Nephron (organoid): Measurements from ENCODE around the gene METTL6.

Source experiments
- H3K27ac Mint-ChIP-seq, 3 experiments: 2 replicates each; pipeline ENCODE4 v1.8.0; 2020; ENCODE audit warnings: mixed read lengths in 3 of 3, mild to moderate bottlenecking in 2 of 3, moderate library complexity in 1 of 3
- H3K27me3 Mint-ChIP-seq: 2 replicates; pipeline ENCODE4 v1.8.0; 2021; ENCODE audit warnings: low read depth, mild to moderate bottlenecking, moderate library complexity, mixed read lengths
- H3K36me3 Mint-ChIP-seq: 2 replicates; pipeline ENCODE4 v1.8.0; 2020; ENCODE audit warnings: low read depth, mixed read lengths
- H3K4me1 Mint-ChIP-seq: 2 replicates; pipeline ENCODE4 v1.8.0; 2020; ENCODE audit warnings: mixed read lengths
- H3K4me3 Mint-ChIP-seq, 3 experiments: 2 replicates each; pipeline ENCODE4 v1.8.0; 2020; ENCODE audit warnings: mild to moderate bottlenecking in 3 of 3, mixed read lengths in 3 of 3, moderate library complexity in 2 of 3
- H3K9me3 Mint-ChIP-seq: 2 replicates; pipeline ENCODE4 v1.8.0; 2020; ENCODE audit warnings: mixed read lengths
- TF ChIP-seq, protein P1 (sequence below), 3 experiments: fragments of 200-600 bp; sonication (generic); IDR thresholded peaks; one replicate each; pipeline ENCODE4 v1.5.0; 2021; ENCODE audit warnings: antibody characterized with exemption in 3 of 3; ENCODE audit not compliant: unreplicated experiment in 3 of 3

Gene METTL6

DNA sequence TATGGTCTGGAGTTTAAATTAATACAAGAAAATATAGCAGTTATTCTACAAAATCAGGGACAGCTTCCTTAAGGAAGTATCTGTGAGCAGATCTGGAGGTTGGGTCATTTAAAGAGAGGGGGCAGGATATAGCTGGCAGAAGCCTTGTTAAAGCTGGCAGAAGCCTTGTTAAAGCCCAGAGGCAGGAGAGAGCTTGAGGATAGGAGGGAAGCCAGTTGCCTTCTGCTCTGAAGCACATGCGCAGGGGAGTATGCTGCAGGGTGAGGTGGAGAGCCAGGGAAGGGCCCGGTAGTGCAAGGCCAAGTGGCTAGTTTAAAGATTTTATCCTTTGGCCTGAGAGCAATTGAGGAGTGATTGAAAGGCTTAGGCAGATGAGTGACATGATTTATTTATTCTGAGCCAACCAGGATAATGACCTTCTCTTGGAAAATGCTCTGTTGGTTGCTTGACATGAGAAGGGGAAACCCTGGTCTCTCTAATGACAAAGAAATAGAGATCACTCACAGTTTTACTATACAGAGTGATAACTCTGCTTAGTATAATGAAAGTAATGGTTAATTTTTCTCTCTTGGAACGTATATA lies 4.0 kb upstream of the METTL6 start:
- no peaks in the 10 kb centered on the region for H3K27me3 Mint-ChIP-seq
- peaks cover 30% of the 10 kb centered on the region for H3K36me3 Mint-ChIP-seq

DNA sequence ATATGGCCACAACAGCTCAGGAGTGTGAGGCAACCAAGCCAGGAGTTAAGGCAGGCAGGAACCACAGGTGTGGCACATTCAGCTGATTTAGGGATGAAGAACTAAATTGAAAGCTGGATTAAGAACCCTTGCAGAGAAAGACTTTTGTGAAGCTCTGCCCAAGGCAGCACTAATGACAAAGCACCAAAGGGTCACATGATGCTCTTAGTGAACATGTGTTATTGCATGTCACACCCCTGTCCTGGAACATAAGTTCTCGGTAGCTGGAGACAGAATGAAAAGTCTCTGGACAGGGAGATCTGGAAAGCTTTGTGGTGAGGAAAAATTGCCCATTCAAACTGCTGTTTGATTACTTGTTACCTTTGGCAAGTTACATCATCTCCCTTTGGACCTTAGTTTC lies 3.3 kb upstream of the METTL6 start:
- Mint-ChIP-seq H3K4me3 (peak overlapping the region in 2 of 3 experiments; percentile 48 to 59), H3K27me3 (no peaks in the 10 kb centered on the region), H3K4me1 (peaks cover 30% of the 10 kb centered on the region), H3K27ac (no peak overlapping the region), H3K36me3 (peaks cover 30% of the 10 kb centered on the region), H3K9me3 (no peaks in the 10 kb centered on the region)
- TF ChIP-seq, protein P1, sequence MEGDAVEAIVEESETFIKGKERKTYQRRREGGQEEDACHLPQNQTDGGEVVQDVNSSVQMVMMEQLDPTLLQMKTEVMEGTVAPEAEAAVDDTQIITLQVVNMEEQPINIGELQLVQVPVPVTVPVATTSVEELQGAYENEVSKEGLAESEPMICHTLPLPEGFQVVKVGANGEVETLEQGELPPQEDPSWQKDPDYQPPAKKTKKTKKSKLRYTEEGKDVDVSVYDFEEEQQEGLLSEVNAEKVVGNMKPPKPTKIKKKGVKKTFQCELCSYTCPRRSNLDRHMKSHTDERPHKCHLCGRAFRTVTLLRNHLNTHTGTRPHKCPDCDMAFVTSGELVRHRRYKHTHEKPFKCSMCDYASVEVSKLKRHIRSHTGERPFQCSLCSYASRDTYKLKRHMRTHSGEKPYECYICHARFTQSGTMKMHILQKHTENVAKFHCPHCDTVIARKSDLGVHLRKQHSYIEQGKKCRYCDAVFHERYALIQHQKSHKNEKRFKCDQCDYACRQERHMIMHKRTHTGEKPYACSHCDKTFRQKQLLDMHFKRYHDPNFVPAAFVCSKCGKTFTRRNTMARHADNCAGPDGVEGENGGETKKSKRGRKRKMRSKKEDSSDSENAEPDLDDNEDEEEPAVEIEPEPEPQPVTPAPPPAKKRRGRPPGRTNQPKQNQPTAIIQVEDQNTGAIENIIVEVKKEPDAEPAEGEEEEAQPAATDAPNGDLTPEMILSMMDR (IDR thresholded peaks at IDR 0.05; ENCODE audit: unreplicated experiment in 3 of 3): no peak

More for the DNA sequence above, 4.0 kb upstream of the METTL6 start:
- TF ChIP-seq, protein P1 (IDR thresholded peaks at IDR 0.05; ENCODE audit: unreplicated experiment in 3 of 3): no peak
- peaks cover 23% of the 10 kb centered on the region for H3K4me1 Mint-ChIP-seq
- no peaks in the 10 kb centered on the region for H3K9me3 Mint-ChIP-seq
- no peak overlapping the region for H3K27ac Mint-ChIP-seq
- no peak overlapping the region for H3K4me3 Mint-ChIP-seq

DNA sequence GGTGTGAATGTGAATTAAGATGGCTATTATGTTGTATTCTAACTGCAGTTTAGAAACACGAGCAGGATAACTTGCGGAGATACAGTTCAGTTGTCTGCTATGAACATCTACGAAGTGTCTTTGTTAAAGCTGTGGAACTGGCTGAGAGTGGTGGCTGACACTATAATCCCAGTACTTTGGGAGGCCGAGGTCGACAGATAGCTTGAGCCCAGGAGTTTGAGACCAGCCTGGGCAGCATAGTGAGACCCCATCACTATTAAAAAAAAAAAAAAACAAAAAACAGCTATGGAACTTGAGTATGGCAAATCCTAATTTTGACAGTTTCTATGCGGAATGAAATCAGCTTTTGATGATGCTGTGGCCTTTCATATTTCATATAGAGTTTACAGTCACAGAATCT lies 1.7 kb upstream of the METTL6 start:
- Mint-ChIP-seq H3K27me3 (no peaks in the 10 kb centered on the region), H3K36me3 (peaks cover 26% of the 10 kb centered on the region), H3K4me1 (peaks cover 37% of the 10 kb centered on the region), H3K27ac (no peak overlapping the region), H3K9me3 (no peaks in the 10 kb centered on the region), H3K4me3 (peak overlapping the region; percentile 98 to 100 (median 99))
- TF ChIP-seq, protein P1 (IDR thresholded peaks at IDR 0.05; ENCODE audit: unreplicated experiment in 3 of 3): no peak

DNA sequence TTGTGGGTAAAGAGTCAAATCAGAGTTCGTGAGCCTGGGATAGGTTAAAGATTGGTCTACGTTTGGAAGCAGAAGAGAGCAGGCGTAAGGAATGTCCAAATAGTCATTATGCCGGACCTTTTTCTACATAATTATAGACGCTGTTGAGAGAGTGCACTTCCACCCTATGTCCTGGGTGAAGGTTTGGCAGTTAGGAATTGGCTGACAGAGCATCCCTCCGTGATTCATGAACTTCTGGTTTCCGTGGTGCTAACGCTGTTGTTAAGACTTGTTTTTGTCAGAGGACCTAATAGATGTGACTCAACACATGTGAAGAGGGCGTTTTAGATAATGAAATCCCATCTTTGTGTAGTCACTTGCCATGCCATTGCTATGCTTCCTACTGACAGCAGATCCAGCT lies 1.2 kb upstream of the METTL6 start:
- H3K36me3 Mint-ChIP-seq: peaks cover 25% of the 10 kb centered on the region
- peaks cover 37% of the 10 kb centered on the region for H3K4me1 Mint-ChIP-seq
- H3K4me3 Mint-ChIP-seq: peak overlapping the region; percentile 98 to 100 (median 99)
- H3K27me3 Mint-ChIP-seq: no peaks in the 10 kb centered on the region
- TF ChIP-seq, protein P1 (IDR thresholded peaks at IDR 0.05; ENCODE audit: unreplicated experiment in 3 of 3): no peak
- H3K27ac Mint-ChIP-seq: peak overlapping the region; percentile 81 to 98 (median 95)
- H3K9me3 Mint-ChIP-seq: no peaks in the 10 kb centered on the region

DNA sequence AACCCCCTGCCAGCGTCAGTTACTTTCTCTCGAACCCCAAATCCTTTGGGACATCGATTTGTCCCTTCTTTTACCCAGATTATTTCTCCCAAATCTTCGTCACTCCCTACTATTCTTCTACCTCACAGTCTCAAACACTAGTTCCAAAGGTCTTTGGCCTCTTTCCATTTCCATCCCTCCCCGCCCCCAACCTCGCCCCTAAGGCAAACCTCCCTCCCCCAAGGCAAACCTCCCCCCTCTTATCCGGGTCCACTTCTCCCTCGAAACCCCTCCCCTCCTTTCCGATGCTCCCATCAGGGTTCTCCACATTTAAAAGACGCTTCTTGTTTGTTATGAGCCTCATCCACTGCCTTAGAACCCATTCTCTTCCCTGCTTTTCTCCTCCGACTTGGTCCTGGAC lies 637 bp upstream of the METTL6 start:
- peaks cover 21% of the 10 kb centered on the region for H3K36me3 Mint-ChIP-seq
- peak overlapping the region; percentile 81 to 98 (median 95) for H3K27ac Mint-ChIP-seq
- no peaks in the 10 kb centered on the region for H3K9me3 Mint-ChIP-seq
- no peaks in the 10 kb centered on the region for H3K27me3 Mint-ChIP-seq
- H3K4me1 Mint-ChIP-seq: peaks cover 37% of the 10 kb centered on the region
- peak overlapping the region; percentile 98 to 100 (median 99) for H3K4me3 Mint-ChIP-seq
- TF ChIP-seq, protein P1 (IDR thresholded peaks at IDR 0.05; ENCODE audit: unreplicated experiment in 3 of 3): no peak

DNA sequence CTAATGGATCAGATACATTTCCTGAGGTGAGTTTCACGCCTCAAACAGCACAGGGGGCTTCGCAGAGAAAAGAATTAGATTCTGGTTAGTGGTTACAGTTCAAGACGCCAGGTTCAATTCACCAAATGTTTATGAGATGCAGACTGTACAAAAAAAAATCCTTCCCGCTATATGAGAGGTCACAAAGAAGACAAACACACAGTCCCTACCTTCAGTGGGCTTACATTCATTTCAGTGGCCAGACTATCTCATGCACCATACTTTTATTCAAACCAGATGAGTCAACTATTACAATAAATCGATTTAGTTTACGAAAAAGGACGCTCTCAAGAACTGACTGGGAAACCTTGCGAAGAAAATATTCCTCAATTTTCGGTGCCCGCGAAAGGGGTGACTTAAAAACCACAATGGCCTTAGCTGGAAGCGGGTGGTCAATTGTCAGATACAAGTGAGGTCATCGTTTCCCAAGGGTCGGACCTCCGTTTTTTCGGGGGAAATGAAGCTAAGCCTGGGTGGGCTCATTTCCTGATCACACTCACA lies 695 bp downstream of the METTL6 start:
- Mint-ChIP-seq H3K27me3 (no peaks in the 10 kb centered on the region), H3K4me3 (peak overlapping the region; percentile 98 to 100 (median 99)), H3K4me1 (peaks cover 37% of the 10 kb centered on the region), H3K36me3 (peaks cover 25% of the 10 kb centered on the region), H3K9me3 (no peaks in the 10 kb centered on the region), H3K27ac (peak overlapping the region; percentile 81 to 98 (median 95))
- TF ChIP-seq, protein P1 (IDR thresholded peaks at IDR 0.05; ENCODE audit: unreplicated experiment in 3 of 3): no peak
